Glutamatergic neuron (in vitro differentiated cells): ENCODE measurements around the gene FARP1. TPM values are rescaled to one million over a fixed set of nuclear protein-coding genes. Genes with fewer than 3 reads are reported as not detected.

Experiments used
- DNase-seq: peaks from one replicate; pipeline ENCODE4 v3.0.0; 2022
- H3K27ac Mint-ChIP-seq: one replicate; pipeline ENCODE4 v1.8.0; 2020; ENCODE audit warnings: mild to moderate bottlenecking, mixed read lengths, inconsistent platforms; ENCODE audit not compliant: unreplicated experiment
- H3K27me3 Mint-ChIP-seq: one replicate; pipeline ENCODE4 v1.8.0; 2020; ENCODE audit warnings: mild to moderate bottlenecking, moderate library complexity, mixed read lengths, inconsistent platforms; ENCODE audit not compliant: unreplicated experiment
- H3K36me3 Mint-ChIP-seq: one replicate; pipeline ENCODE4 v1.8.0; 2020; ENCODE audit warnings: mild to moderate bottlenecking, mixed read lengths, inconsistent platforms; ENCODE audit not compliant: unreplicated experiment
- H3K4me1 Mint-ChIP-seq: one replicate; pipeline ENCODE4 v1.8.0; 2020; ENCODE audit warnings: mild to moderate bottlenecking, low read depth, mixed read lengths, inconsistent platforms; ENCODE audit not compliant: unreplicated experiment
- H3K4me3 Mint-ChIP-seq: one replicate; pipeline ENCODE4 v1.8.0; 2020; ENCODE audit warnings: mild to moderate bottlenecking, mixed read lengths, inconsistent platforms; ENCODE audit not compliant: unreplicated experiment
- H3K9me3 Mint-ChIP-seq: one replicate; pipeline ENCODE4 v1.8.0; 2020; ENCODE audit warnings: mild to moderate bottlenecking, moderate library complexity, mixed read lengths, inconsistent platforms; ENCODE audit not compliant: unreplicated experiment
- CTCF ChIP-seq: fragments of 200-600 bp; sonication (generic); IDR thresholded peaks from one replicate; pipeline ENCODE4 v1.5.0; 2021; ENCODE audit not compliant: partially characterized antibody, unreplicated experiment
- total RNA-seq: library from RNA; stranded (reverse); fragmentation: NEBNext Ultra II Directional; extraction: Animal tissue kit (Norgen Biotek cat#: 25700); gene quantifications from one replicate; pipeline ENCODE4 v1.2.1, GENCODE V29; 2021; ENCODE audit not compliant: unreplicated experiment

The FARP1 gene
- total RNA-seq, 1 donor from 2014 or later: 233 TPM

GRCh38 chr13:98451676-98452470, 309.0 kb downstream of the FARP1 start:
- TF ChIP-seq CTCF: no peak
- Mint-ChIP-seq H3K4me1 (peaks cover 31% of the 10 kb centered on the region), H3K9me3 (peaks cover 47% of the 10 kb centered on the region), H3K36me3 (peaks cover 4% of the 10 kb centered on the region), H3K4me3 (peak overlapping the region; percentile 45), H3K27me3 (peaks cover 23% of the 10 kb centered on the region), H3K27ac (peak overlapping the region; percentile 65)
- peak; percentile 20 for DNase-seq

- Mint-ChIP-seq H3K4me3 (no peak overlapping the region), H3K27me3 (peaks cover 14% of the 10 kb centered on the region), H3K36me3 (no peaks in the 10 kb centered on the region), H3K9me3 (peaks cover 41% of the 10 kb centered on the region), H3K27ac (no peak overlapping the region), H3K4me1 (peaks cover 27% of the 10 kb centered on the region)
- no peak for DNase-seq
- no peak for TF ChIP-seq CTCF
Measured at GRCh38 chr13:98452851-98453843, 310.3 kb downstream of the FARP1 start.

- Mint-ChIP-seq H3K27me3 (peaks cover 10% of the 10 kb centered on the region), H3K9me3 (peaks cover 31% of the 10 kb centered on the region), H3K36me3 (no peaks in the 10 kb centered on the region), H3K4me3 (no peak overlapping the region), H3K27ac (peak overlapping the region; percentile 2), H3K4me1 (peaks cover 32% of the 10 kb centered on the region)
- no peak for TF ChIP-seq CTCF
- DNase-seq: no peak
Measured at GRCh38 chr13:98454389-98454881, 311.5 kb downstream of the FARP1 start.

GRCh38 chr13:98456413-98456845, 313.5 kb downstream of the FARP1 start:
- H3K36me3 Mint-ChIP-seq: no peaks in the 10 kb centered on the region
- peaks cover 24% of the 10 kb centered on the region for H3K9me3 Mint-ChIP-seq
- H3K4me1 Mint-ChIP-seq: peaks cover 30% of the 10 kb centered on the region
- no peak for TF ChIP-seq CTCF
- H3K27ac Mint-ChIP-seq: no peak overlapping the region
- H3K27me3 Mint-ChIP-seq: peaks cover 12% of the 10 kb centered on the region
- DNase-seq: no peak
- no peak overlapping the region for H3K4me3 Mint-ChIP-seq
